HG02840 (cell line): ENCODE data around the gene TSNAX.
A peak's percentile ranks its signal among the peaks of the same experiment; 100 is the strongest.

Source experiments
- ATAC-seq: cut with Tn5 transposase; IDR thresholded peaks from one replicate; pipeline ENCODE4 v1.9.1; 2021; ENCODE audit warnings: mild to moderate bottlenecking, moderate library complexity, moderate number of reproducible peaks; ENCODE audit not compliant: unreplicated experiment, low FRiP score

TSNAX gene

GRCh38 chr1:231594749-231595148, 66.3 kb downstream of the TSNAX start:
- ATAC-seq = no peak

- no peak for ATAC-seq
Observed at GRCh38 chr1:231596337-231596791, 67.9 kb downstream of the TSNAX start.

- no peak for ATAC-seq
Observed at GRCh38 chr1:231597971-231598370, 69.5 kb downstream of the TSNAX start.

- ATAC-seq = no peak
Observed at GRCh38 chr1:231600458-231600976, 72.0 kb downstream of the TSNAX start.

- ATAC-seq = no peak
Observed at GRCh38 chr1:231601824-231602672, 73.6 kb downstream of the TSNAX start.

GRCh38 chr1:231602673-231602984, 74.2 kb downstream of the TSNAX start:
- ATAC-seq = no peak

GRCh38 chr1:231603598-231604275, 75.3 kb downstream of the TSNAX start:
- no peak for ATAC-seq

- ATAC-seq = no peak
Observed at GRCh38 chr1:231604276-231604621, 75.8 kb downstream of the TSNAX start.

GRCh38 chr1:231605149-231606100, 77.0 kb downstream of the TSNAX start:
- no peak for ATAC-seq

- ATAC-seq = no peak
Observed at GRCh38 chr1:231606712-231607111, 78.2 kb downstream of the TSNAX start.

- no peak for ATAC-seq
Observed at GRCh38 chr1:231610388-231610787, 81.9 kb downstream of the TSNAX start.

GRCh38 chr1:231611111-231611510, 82.6 kb downstream of the TSNAX start:
- no peak for ATAC-seq

- no peak for ATAC-seq
Observed at GRCh38 chr1:231611851-231612250, 83.4 kb downstream of the TSNAX start.

- ATAC-seq = peak; percentile 96
Observed at GRCh38 chr1:231612393-231613089, 84.1 kb downstream of the TSNAX start.

- ATAC-seq = no peak
Observed at GRCh38 chr1:231613419-231614349, 85.2 kb downstream of the TSNAX start.
